ENCODE results near the gene CD101.

DNA sequence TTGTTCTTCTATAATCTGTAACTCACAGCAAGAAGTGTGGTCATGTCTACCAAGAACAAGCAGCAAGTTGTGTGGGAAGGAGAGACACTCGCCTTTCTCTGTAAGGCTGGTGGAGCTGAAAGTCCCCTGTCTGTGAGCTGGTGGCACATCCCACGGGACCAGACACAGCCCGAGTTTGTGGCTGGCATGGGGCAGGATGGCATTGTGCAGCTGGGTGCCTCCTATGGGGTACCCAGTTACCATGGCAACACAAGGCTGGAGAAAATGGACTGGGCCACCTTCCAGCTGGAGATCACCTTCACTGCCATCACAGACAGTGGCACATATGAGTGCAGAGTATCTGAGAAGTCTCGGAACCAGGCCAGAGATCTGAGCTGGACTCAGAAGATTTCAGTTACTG lies 15.5 kb downstream of the CD101 start:
- no peak for TF ChIP-seq YY1 (IDR thresholded peaks at IDR 0.05; ENCODE audit: insufficient read depth, insufficient read length)
- TF ChIP-seq ZNF274 (IDR thresholded peaks at IDR 0.05; ENCODE audit: low read depth, low read length): no peak
